ENCODE results near the gene EXT2. TPM values are rescaled to one million over a fixed set of nuclear protein-coding genes. Genes with fewer than 3 reads are reported as not detected.

The EXT2 gene
- total RNA-seq, 2 donors from 2014 or later, result 47.7 to 60.3 TPM

DNA sequence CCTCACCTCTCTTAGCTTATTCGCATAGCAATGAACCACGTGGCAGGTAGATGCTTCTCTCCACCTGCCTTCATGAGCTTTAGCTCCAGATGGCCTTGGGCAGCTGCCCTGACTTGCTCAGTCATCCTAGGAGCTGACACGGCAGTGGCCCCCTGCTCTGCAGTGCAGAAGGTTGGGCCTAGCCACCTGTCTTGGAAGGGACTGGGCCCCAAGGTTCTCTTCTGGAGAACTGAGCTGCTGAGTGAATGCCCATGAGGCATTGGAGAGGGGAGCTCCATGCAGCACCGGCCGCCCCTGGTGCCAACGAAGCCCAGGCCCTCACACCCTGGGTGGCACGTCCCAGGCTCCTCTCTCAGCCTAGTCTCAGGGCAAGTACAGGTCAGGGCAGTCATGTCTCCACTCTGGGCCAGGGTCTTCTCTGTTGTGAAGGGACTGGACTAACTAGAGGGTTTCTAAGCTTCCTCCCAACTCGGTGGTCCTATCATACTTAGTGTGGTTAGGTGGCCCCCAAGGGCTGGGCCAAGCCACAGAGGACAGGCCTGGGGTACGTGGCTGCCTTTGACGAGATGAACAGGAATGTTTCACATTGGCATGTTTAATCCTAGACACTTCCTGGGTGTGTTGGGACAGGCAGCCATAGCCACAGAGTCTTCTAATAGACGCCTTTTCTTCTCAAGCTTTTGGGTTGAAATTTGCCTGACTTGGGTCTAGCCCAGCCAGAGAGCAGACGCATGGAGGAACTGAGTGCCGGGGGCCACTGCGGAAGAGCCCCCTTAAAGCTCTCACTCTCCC, 166.5 kb downstream of the EXT2 start:
- WGBS, 2 experiments (ENCODE audit: insufficient coverage in 1 of 2, insufficient read length in 1 of 2), result 89 to 92% methylated on average over 9 to 14 of the region's 14 CpGs
- TF ChIP-seq, protein P1, sequence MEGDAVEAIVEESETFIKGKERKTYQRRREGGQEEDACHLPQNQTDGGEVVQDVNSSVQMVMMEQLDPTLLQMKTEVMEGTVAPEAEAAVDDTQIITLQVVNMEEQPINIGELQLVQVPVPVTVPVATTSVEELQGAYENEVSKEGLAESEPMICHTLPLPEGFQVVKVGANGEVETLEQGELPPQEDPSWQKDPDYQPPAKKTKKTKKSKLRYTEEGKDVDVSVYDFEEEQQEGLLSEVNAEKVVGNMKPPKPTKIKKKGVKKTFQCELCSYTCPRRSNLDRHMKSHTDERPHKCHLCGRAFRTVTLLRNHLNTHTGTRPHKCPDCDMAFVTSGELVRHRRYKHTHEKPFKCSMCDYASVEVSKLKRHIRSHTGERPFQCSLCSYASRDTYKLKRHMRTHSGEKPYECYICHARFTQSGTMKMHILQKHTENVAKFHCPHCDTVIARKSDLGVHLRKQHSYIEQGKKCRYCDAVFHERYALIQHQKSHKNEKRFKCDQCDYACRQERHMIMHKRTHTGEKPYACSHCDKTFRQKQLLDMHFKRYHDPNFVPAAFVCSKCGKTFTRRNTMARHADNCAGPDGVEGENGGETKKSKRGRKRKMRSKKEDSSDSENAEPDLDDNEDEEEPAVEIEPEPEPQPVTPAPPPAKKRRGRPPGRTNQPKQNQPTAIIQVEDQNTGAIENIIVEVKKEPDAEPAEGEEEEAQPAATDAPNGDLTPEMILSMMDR (conservative IDR thresholded peaks at IDR 0.05), result no peak
- peaks cover 2% of the 10 kb centered on the region for H3K4me1 Mint-ChIP-seq
- Histone ChIP-seq H3K27ac (ENCODE audit: low read depth, low read length) (no peak overlapping the region), H3K4me1 (ENCODE audit: control insufficient read depth, insufficient read depth, low read length) (no peaks in the 10 kb centered on the region), H3K27me3 (ENCODE audit: control insufficient read depth, insufficient read depth, low read length, poor library complexity, severe bottlenecking) (no peaks in the 10 kb centered on the region), H3K9me3 (ENCODE audit: control insufficient read depth, low read length) (no peaks in the 10 kb centered on the region), H3K36me3 (ENCODE audit: control insufficient read depth, insufficient read depth, low read length) (no peaks in the 10 kb centered on the region), H3K4me3 (ENCODE audit: low read length) (no peak overlapping the region), H3K9ac (ENCODE audit: extremely low read depth, low read length, poor library complexity, severe bottlenecking) (no peak overlapping the region)
- H3K27ac Mint-ChIP-seq, result no peak overlapping the region
- H3K9me3 Mint-ChIP-seq, result no peaks in the 10 kb centered on the region
- DNase-seq, result no peak
- no peak overlapping the region for H3K4me3 Mint-ChIP-seq
- no peaks in the 10 kb centered on the region for H3K27me3 Mint-ChIP-seq (ENCODE audit: insufficient read depth)
- H3K36me3 Mint-ChIP-seq (ENCODE audit: low read depth), result no peaks in the 10 kb centered on the region

DNA sequence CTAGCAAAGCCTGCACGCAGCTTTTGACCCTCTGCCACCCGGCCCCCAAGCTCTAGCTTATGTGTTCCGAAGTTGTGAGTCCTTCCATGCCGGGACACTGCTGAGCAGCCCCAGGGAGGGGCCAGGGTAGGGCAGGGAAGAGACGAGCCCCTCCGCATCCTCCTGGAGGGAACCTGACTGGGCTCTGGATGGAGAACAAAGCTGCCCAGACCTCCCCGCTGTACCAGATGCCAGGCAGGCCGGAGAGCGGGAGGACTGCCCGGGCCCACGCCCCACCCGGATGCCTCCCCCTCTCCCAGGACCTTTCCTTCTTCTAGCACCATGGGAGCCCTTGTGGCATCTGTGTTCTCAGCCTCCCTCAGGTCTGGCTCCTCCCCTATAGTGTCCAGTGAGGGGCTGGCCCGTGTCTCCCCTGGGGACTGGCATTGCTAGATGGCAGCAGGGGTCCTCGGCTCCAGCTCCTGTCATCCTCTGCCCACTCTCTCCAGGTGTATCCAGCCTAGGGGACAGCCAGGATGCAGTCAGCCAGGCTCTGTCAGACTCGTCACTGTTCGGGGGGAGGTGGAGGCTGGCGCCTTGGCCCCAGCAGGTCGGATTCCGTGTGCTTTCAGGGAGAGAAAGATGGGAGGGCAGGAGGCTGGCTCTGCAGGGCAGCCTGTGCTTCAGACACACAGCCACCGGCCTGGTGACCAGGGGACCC, 168.4 kb downstream of the EXT2 start:
- no peak overlapping the region for H3K4me3 ChIP-seq (ENCODE audit: low read length)
- 49 to 82% methylated on average over 5 to 20 of the region's 20 CpGs for WGBS, 2 experiments (ENCODE audit: insufficient coverage in 1 of 2, insufficient read length in 1 of 2)

GRCh38 chr11:44264438-44264749, 168.9 kb downstream of the EXT2 start:
- H3K27ac Mint-ChIP-seq, result no peak overlapping the region
- Histone ChIP-seq H3K9ac (ENCODE audit: extremely low read depth, low read length, poor library complexity, severe bottlenecking) (no peak overlapping the region), H3K4me1 (ENCODE audit: control insufficient read depth, insufficient read depth, low read length) (no peaks in the 10 kb centered on the region), H3K9me3 (ENCODE audit: control insufficient read depth, low read length) (no peaks in the 10 kb centered on the region), H3K4me3 (ENCODE audit: low read length) (no peak overlapping the region), H3K36me3 (ENCODE audit: control insufficient read depth, insufficient read depth, low read length) (no peaks in the 10 kb centered on the region), H3K27me3 (ENCODE audit: control insufficient read depth, insufficient read depth, low read length, poor library complexity, severe bottlenecking) (no peaks in the 10 kb centered on the region), H3K27ac (ENCODE audit: low read depth, low read length) (no peak overlapping the region)
- no peak overlapping the region for H3K4me3 Mint-ChIP-seq
- H3K9me3 Mint-ChIP-seq, result no peaks in the 10 kb centered on the region
- TF ChIP-seq, protein P1 (conservative IDR thresholded peaks at IDR 0.05), result no peak
- 79 to 88% methylated on average over 5 to 8 of the region's 8 CpGs for WGBS, 2 experiments (ENCODE audit: insufficient coverage in 1 of 2, insufficient read length in 1 of 2)
- H3K27me3 Mint-ChIP-seq (ENCODE audit: insufficient read depth), result no peaks in the 10 kb centered on the region
- no peak for DNase-seq
- peaks cover 2% of the 10 kb centered on the region for H3K4me1 Mint-ChIP-seq
- no peaks in the 10 kb centered on the region for H3K36me3 Mint-ChIP-seq (ENCODE audit: low read depth)

More for the DNA sequence above, 168.4 kb downstream of the EXT2 start:
- Mint-ChIP-seq H3K9me3 (no peaks in the 10 kb centered on the region), H3K4me3 (no peak overlapping the region), H3K27ac (no peak overlapping the region), H3K27me3 (ENCODE audit: insufficient read depth) (no peaks in the 10 kb centered on the region), H3K4me1 (peaks cover 2% of the 10 kb centered on the region), H3K36me3 (ENCODE audit: low read depth) (no peaks in the 10 kb centered on the region)
- H3K9ac ChIP-seq (ENCODE audit: extremely low read depth, low read length, poor library complexity, severe bottlenecking), result no peak overlapping the region
- H3K4me1 ChIP-seq (ENCODE audit: control insufficient read depth, insufficient read depth, low read length), result no peaks in the 10 kb centered on the region
- no peaks in the 10 kb centered on the region for H3K27me3 ChIP-seq (ENCODE audit: control insufficient read depth, insufficient read depth, low read length, poor library complexity, severe bottlenecking)
- TF ChIP-seq, protein P1 (conservative IDR thresholded peaks at IDR 0.05), result no peak
- H3K36me3 ChIP-seq (ENCODE audit: control insufficient read depth, insufficient read depth, low read length), result no peaks in the 10 kb centered on the region
- H3K27ac ChIP-seq (ENCODE audit: low read depth, low read length), result no peak overlapping the region
- H3K9me3 ChIP-seq (ENCODE audit: control insufficient read depth, low read length), result no peaks in the 10 kb centered on the region
- no peak for DNase-seq

All from endodermal cell (in vitro differentiated cells).